ENCODE results near the gene PSME2.

Gene PSME2

DNA sequence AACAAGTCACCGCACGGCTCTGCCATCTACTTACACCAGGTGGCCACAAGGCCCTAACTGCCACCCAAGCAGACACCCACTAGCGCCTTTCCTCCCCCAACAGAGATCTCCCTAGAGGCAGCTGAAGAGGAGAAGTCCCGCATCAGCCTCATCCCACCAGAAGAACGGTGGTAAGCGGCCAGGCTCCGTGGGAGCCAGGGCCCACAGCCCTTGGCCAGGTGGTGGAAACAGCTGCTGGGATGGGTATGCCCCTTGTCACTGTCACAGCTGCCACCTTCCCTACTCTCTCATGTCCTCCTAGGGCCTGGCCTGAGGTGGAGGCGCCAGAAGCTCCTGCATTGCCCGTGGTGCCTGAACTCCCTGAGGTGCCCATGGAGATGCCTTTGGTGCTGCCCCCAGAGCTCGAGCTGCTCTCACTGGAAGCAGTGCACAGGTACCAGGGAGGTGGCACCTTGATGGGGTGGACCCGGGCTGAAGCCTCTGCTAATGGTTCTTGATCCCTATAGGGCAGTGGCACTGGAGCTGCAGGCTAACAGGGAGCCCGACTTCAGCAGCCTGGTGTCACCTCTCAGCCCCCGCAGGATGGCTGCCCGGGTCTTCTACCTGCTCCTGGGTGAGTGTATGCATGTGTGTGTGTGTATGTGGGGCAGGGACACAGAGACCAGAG is 33.0 kb upstream of the PSME2 start:
- no peak for DNase-seq

DNA sequence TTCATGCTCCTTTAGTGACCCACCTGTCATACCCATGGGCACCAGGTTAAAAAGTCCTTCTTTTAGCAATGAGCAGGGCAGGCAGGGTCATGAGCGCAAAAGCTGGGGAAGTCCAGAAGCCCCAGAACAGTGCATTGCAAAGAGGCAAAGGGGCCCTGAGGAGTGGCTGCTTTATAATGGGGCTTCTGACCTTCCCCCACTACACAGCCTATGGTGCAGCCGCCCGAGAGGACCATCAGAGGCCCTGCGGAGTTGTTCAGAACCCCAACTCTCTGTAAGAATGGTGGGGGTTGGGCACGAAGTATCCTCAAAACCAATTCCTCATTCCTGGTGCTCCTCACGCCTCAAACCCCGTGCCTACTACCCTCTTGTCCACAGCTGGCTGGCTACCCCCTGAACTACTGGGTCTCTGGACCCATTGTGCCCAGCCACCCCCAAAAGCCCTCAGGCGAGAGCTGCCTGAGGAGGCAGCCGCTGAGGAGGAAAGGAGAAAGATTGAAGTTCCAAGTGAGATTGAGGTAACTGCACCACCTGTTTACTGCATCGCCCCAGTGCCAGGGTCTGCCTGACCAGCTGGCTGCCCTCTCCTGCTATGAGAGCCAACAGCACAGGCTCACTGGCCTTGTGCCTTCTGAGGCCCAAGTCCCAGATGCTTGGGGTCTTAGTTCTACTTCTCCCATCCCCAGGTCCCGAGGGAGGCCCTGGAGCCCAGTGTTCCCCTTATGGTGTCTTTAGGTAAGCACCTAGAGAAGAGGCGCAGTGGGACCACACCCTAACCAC is 32.2 kb upstream of the PSME2 start:
- DNase-seq, result no peak

DNA sequence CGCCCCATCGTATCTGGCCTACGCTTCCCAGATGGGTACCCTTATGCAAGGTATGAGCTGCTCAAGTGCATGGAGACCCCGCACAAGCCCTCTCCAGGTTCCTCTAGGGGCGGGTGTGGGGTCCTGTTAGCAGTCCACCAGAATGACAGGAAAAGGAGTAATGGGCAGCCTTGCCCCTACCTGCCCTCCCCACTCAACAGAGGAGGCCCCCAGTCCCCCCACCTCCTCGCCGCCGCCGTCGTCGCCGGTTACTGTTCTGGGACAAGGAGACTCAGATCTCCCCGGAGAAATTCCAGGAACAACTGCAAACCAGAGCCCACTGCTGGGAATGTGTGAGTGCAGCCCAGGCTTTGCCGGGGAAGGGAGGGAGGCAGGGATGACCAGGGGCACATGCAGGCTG is 31.5 kb upstream of the PSME2 start:
- DNase-seq, result no peak

DNA sequence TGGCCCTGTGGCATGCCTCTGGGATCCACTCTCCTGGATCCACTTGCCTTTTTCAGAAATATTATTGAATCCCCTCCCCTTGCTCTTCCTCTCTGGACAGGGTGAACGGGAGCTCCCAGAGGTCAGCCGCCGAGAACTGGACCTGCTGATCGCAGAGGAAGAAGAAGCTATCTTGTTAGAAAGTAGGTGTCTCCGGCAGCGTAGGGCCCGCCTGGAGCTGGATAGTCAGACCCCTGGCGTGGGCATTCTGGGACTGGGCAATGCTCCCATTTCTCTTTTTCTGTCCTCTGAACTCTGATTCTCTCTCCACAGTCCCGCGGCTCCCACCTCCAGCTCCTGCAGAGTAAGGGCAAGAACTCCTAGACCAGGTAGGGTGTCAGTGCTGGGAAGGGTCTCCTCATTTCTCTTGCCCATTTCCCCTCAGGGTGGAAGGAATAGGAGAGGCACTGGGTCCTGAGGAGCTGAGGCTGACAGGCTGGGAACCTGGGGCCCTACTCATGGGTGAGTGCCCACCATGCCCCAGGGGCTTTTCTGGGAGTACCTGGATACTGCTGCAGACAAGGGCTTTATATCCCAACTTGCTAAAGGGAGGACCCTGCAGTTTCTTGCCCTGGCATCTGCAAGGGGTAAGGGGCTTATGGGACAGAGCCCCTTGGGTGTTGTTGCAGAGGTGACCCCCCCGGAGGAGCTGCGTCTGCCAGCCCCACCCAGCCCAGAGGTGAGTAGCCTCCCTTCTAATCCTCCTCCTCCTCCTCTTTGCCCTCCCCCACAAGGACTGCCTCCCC is 30.8 kb upstream of the PSME2 start:
- no peak for DNase-seq

DNA sequence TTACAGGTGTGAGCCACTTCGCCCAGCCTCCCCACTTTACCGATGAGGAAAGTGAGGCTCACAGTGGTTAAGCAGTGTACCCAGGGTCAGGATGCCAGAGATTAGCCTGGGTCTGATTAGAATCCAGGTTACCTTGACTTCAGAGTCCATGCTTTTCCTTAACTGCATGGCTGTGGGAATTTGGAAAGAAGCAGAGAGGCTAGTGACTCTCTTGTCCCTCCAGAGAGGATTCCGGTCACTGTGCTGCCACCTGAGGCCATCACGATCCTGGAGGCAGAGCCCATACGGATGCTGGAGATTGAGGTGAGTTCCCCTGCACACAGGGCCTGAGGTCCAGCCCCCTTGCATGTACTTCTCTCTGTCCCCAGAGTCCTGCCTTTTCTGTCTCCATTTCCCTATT is 30.2 kb upstream of the PSME2 start:
- DNase-seq, result no peak

DNA sequence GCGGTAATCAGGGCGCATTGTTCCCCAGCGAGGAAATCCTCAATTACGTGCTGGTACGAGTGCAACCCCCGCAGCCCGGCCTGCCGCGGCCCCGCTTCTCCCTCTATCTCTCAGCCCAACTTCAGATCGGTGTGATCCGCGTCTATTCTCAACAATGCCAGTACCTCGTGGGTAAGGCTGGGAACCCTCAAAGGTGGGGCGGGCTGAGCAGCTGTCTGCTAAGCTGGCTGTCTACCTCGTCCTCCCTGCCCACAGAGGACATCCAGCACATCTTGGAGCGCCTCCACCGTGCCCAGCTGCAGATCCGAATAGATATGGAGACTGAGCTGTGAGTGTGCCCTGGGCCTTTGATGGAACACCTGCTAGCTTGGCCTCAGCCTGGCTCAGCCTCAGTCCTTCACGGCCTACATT is 26.5 kb upstream of the PSME2 start:
- no peak for DNase-seq

DNA sequence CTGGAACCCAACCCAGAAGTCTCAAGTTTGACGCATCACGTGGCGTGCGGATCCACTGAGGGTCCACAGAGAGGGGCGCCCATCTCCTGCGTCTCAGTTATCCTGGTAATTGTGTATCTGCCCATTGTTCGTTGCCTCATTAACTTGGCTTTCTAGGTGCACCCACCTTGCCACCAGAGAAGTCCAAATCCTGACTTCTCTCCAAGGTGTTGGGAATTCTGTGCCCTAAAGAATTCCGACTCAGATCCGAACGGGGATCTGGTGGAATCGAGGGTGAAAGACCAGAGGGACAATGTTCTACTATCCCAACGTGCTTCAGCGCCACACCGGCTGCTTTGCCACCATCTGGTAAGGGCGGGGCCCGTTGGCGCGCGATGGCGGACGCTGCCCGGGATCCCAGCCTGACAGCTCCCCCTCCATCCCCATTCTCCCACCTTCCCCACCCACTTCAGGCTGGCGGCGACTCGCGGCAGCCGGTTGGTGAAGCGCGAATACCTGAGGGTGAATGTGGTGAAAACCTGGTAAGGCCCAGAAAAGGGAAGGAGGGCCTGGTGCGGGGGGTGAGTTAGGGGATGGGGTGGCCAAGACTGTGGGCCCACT is 26.0 kb upstream of the PSME2 start:
- DNase-seq, result no peak

DNA sequence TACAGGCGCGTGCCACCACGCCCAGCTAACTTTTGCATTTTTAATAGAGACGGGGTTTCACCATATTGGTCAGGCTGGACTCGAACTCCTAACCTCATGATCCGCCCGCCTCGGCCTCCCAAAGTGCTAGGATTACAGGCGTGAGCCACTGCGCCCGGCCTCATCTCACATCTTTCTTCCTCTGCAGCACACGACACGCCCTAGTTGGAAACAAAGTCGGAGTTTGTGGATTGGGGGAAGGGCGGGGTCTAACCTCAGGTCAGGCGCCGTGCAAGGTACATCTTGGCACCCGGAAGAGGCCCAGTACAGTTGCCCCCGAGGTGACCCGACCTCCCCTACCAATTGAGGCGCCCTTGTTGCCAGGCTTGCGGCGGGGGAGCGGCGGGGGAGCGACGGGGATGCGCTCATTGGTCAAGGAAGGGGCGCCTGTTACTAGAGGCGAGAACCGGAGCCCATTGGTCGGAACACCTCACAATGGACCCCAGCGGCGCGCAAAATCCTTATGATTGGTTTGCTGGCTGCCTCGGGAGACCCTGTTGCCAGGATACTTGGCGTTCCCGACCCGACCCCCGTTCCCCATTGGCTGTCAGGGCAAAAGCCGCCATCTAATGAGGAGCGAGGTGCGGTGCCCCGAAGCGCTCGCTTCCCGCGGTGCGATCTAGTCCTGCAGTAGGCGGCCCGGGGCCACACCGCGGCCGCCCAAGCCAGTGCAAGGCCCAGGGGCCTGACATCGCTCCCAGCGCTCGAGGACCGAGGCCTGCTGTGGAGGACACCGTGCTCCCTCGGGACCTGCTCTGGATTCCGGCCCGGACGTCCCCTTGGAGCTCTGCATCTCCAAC is 25.2 kb upstream of the PSME2 start, which contains the start of gene REC8:
REC8 (plus strand) TSS at position 659 of the 839 bp plus-strand sequence. CDS start 473 bp downstream, outside the sequence.
- peak; percentile 98 for DNase-seq

DNA sequence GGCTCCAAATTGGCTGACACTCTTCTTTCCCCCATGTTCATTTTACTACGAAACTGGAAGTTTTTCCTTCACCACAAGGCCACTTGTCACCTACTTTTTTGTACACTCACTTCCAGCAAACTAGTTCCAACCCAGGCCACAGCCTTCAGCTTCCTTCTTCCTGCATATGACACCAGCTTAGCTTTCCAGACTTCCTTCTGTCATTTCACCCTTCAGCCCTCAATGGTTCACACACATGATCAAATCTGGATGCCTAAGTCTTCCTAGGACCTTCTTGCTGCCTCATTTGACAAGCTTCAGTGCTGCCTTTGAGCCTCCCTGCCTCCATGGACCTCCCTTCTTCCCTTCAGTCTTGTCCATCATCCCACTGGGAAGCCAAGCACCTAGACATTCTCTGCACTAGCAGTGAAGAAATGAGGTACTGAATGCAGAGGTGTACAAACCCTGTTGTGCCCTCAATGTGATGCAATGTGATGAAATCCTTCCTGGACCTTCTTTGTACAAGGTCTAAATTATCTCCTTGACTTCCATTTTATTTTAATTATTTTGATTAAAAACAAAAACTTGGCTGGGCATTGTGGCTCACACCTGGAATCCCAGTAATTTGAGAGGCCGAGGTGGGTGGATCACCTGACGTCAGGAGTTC is 21.2 kb upstream of the PSME2 start:
- no peak for DNase-seq

DNA sequence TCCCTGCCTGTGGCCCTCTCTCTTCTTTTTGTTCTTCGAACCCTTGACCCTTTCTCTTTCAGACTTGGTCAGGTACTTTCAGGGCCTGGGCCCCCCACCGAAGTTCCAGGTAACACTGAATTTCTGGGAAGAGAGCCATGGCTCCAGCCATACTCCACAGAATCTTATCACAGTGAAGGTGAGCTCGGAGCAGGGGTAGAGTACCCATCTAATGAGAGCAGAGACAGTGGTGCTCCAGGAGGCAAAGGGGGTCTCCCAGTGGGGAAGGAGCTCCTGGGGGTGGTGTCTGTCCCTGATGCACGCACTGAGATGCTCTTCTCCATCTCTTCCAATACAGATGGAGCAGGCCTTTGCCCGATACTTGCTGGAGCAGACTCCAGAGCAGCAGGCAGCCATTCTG is 19.4 kb upstream of the PSME2 start:
- DNase-seq, result no peak

DNA sequence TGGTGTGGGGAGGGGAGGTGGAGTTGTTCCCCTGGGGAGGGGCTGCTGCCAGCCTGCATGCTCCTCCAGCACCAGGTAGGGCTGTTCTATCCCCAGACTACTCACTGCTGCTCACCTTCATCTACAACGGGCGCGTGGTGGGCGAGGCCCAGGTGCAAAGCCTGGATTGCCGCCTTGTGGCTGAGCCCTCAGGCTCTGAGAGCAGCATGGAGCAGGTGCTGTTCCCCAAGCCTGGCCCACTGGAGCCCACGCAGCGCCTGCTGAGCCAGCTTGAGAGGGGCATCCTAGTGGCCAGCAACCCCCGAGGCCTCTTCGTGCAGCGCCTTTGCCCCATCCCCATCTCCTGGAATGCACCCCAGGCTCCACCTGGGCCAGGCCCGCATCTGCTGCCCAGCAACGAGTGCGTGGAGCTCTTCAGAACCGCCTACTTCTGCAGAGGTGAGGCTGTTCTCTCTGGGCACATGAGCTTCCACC is 18.1 kb upstream of the PSME2 start:
- no peak for DNase-seq

DNA sequence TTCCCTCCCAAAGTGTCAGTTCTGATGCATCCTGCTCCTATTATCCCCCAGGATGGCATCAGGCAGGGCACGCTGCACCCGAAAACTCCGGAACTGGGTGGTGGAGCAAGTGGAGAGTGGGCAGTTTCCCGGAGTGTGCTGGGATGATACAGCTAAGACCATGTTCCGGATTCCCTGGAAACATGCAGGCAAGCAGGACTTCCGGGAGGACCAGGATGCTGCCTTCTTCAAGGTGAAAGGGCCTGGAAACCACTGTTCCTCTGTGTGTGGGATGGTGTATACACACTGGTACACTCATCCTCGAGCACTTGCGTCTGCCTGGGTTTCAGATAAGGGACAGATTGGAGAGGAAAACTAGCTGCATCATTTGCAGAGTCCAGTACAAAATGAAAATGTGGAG is 15.7 kb upstream of the PSME2 start:
- DNase-seq, result no peak

DNA sequence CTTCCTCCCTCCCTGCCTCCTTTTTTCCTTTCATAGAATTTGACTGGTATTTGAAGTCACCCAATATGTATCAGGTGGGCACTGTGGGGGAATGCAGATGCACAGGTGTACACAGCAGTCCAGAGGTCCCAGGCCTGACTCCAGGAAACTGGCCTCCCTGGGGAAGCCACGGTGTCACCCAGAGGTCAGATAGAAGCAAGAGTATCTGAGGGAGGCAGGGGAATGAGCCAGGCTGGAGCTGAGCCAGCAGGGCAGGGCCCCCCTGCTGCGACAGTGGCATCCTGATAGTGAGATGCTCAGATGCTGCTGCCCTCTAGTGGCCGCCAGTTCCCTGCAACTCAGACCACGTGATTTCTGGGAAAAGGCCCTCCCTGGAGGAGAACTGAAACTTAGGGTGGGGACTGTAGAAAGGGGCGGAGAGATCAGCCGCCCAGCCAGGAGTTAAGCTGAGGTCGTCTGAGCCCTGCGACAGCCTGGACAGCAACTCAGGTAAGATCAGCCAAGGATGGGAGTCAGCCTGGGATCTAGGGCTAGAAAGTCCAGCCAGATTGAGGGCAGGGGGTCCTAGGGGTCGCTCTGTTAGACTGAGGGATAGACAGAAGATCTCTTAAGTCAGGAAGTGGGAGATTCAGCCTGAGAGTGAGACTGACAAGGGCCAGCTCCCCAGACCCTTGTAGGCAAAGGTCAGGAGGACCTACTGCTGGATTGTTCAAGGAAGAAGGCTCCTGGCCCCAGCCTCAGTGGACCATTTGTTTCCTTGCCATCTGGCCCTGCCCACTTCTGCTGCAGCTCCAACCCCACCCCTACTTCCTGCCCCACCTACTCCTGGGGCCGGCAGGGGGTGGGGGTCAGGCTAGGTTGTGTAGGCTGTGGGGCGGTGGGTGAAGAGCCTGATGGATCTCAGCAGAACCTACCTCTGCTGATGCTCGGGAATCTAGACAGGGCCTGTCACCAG is 14.7 kb upstream of the PSME2 start, which contains the start of gene IRF9:
IRF9 (plus strand) TSS at position 416 of the 955 bp plus-strand sequence. CDS start 880 bp downstream, outside the sequence.
- peak; percentile 89 for DNase-seq

DNA sequence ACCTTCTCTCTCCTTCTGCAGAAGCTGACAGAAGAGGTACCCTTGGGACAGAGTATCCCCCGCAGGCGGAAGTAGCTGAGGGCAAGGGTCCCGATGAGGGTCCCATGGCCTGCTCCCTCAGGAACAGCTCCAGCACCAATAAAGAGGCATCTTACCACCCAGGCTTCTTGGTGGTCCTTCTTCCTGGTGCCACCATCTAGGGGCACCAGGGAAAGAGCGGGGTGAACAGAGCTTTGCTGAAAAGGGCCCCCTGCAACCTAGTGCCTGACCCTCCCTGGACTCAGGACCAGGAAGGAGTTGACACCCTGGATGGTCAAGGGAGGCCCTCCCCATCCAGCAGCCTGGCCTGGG is 14.1 kb upstream of the PSME2 start:
- DNase-seq, result no peak

DNA sequence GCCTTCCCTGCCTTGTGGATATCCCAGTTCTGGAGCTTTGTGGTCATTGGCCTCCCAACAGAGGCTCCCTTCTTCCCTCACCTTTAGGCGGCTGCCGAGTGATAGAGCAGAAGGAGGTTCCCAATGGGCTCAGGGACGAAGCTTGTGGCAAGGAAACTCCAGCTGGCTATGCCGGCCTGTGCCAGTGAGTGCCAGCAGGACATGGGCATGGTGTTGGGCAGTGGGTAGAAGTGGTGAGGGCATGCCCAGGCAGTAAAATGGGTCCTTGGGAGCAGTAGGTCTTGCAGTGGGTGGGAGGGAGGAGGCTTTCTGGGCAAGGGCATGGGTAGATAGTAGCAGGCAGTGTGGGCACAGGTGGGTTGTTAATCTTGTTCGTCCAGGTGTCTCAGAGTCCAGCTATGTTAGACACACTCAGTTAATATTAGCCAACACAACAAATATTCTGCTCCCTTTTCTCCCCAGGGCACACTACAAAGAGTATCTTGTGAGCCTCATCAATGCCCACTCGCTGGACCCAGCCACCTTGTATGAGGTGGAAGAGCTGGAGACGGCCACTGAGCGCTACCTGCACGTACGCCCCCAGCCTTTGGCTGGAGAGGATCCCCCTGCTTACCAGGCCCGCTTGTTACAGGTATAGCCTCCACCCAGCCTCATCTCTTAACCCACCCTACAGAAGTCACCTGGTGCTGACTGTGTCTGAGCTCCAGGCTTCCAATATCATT is 13.5 kb upstream of the PSME2 start:
- DNase-seq, result no peak

DNA sequence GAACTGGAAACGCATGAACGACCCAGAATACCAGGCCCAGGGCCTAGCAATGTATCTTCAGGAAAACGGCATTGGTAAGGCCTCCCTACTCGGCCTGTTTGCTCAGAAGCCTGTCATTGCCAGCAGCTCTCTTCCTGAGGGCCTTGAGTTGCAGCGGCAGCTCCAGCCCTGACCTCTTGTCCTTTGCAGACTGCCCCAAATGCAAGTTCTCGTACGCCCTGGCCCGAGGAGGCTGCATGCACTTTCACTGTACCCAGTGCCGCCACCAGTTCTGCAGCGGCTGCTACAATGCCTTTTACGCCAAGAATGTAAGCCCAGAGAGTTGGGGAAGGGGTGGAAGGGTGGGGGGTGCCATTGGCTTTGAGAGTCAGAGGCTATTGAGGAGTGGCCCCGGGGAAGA is 10.9 kb upstream of the PSME2 start:
- DNase-seq, result no peak

DNA sequence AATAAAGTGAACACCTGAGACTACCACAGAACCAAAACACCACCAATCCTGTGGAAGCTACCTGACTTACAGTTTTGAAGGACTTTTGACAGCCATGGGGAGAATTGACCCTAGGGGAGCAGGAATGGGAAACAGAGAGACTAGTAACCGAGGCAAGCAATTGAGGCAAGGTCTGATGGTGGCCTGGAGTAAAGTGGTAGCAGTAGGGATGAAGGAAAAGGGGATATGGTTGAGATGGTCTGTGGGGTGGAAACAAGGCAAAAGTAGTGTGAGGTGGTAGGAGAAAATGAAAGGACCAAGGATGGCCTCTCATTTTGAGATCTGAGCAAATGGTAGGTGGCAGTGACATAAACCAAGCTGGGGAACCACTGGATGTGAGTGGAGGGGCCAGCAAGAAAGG is 10.4 kb upstream of the PSME2 start:
- DNase-seq, result no peak

DNA sequence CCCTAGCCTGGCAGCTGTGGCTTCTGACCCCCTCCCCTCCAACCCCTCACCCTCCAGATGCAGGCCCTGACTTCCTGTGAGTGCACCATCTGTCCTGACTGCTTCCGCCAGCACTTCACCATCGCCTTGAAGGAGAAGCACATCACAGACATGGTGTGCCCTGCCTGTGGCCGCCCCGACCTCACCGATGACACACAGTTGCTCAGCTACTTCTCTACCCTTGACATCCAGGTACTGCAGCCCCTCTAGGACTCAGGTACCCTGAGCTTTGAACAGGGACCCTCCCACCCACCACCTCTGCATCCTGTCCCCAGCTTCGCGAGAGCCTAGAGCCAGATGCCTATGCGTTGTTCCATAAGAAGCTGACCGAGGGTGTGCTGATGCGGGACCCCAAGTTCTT is 8.7 kb upstream of the PSME2 start:
- DNase-seq, result no peak

DNA sequence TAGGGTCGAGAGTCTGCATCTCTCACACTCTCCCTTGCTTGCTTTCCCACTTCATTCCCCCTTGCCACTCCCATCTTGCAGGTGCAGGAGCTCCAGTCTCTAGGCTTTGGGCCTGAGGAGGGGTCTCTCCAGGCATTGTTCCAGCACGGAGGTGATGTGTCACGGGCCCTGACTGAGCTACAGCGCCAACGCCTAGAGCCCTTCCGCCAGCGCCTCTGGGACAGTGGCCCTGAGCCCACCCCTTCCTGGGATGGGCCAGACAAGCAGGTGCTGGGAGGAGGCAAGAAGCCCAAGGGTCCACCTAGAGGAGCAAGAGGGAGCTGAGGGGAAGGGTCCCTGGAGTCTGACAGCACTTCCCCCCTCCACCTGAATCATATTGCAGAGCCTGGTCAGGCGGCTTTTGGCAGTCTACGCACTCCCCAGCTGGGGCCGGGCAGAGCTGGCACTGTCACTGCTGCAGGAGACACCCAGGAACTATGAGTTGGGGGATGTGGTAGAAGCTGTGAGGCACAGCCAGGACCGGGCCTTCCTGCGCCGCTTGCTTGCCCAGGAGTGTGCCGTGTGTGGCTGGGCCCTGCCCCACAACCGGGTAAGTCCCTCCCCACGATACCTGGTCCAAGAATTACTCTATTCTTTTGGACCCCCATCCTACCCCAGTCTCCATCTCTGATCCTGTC is 5.1 kb upstream of the PSME2 start:
- DNase-seq, result no peak

Measured in NCI-H774 (cell line).